ENCODE data around the gene FOXD4L4.
"Not testable (repeated sequence)": the region's sequence is repeated elsewhere in the genome, so short reads cannot be mapped to it uniquely, and the experiment has no call there.

FOXD4L4 gene

DNA sequence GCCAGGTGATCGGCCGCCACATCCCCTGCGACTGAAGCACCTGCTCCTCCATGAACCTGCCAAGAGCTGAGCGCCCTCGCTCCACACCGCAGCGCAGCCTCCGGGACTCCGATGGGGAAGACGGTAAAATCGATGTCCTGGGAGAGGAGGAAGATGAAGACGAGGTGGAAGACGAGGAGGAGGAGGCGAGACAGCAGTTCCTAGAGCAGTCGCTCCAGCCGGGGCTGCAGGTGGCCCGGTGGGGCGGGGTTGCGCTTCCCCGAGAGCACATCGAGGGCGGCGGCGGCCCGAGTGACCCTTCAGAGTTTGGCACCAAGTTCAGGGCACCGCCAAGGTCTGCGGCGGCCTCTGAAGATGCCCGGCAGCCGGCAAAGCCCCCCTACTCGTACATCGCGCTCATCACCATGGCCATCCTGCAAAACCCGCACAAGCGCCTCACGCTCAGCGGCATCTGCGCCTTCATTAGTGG lies at the start of gene FOXD4L4:
Gene FOXD4L4, plus strand, starts transcription at position 51 of the 469 bp plus-strand sequence. Its CDS starts 0 bp downstream, at position 51.
- not testable (repeated sequence) for DNase-seq

- not testable (repeated sequence) for DNase-seq
These were observed 33.4 kb upstream of the FOXD4L4 start for GRCh38 chr9:65703550-65703949.

GRCh38 chr9:65714445-65714844 lies 22.5 kb upstream of the FOXD4L4 start:
- DNase-seq: not testable (repeated sequence)

DNA sequence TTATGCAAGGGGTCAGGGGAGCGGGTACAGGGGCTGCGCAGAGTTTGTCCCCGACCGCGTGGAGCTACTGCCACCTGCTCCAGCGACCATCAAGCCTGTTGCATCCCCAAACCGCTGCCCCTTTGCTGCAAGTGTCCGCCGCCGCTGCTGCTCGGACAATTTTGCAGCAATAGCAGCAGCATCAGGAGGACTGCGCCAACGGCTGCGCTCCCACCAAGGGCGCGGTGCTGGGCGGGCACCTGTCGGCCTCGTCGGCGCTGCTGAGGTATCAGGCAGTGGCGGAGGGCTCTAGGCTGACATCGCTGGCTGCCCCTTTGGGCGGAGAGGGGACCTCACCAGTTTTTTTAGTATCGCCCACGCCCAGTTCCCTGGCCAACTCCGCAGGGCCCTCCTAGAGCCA lies 1.2 kb downstream of the FOXD4L4 start:
- DNase-seq: not testable (repeated sequence)
